Activated CD4-positive, CD25-positive, alpha-beta regulatory T cell treated with anti-CD3 and anti-CD28 coated beads, Interleukin-2, amount 50 U/mL, for 24 hours (primary cell): Measurements from ENCODE around the gene TAF1B.

Experiments
- ATAC-seq, 2 donors: fragments of 150-1000 bp; cut with Tn5 transposase; one replicate each; pipeline ENCODE4 v1.10.0; 2021; ENCODE audit warnings: mild to moderate bottlenecking in 1 of 2, moderate library complexity in 1 of 2

The TAF1B gene

GRCh38 chr2:9843229-9844035 is at the start of gene TAF1B:
TSS of gene TAF1B (plus strand) at chr2:9843474. CDS start at chr2:9843542, 68 bp downstream.
- peak; percentile 79 to 82 for ATAC-seq

GRCh38 chr2:9793918-9794717 is 49.2 kb upstream of the TAF1B start:
- ATAC-seq: no peak

DNA sequence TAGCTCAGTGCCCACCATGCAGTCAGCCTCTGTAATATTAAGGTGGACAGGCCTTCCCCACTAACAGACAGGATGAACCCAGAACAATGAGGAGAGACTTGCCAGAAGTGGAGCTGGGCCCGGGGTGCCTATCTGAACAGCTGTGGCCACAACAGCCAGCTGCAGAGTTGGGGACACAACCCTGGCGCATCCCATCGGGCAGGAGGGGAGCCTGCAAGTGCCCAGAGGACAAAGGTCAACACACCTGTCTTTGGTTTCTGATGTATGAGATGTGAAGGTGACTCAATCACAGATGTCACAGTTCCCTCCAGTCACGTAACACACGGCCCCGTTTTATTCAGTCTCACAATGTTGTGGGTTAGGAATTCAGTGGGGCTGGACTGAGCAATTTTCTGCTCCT is 48.2 kb upstream of the TAF1B start:
- ATAC-seq: no peak

- no peak for ATAC-seq
These were observed 46.9 kb upstream of the TAF1B start for GRCh38 chr2:9796056-9797010.

DNA sequence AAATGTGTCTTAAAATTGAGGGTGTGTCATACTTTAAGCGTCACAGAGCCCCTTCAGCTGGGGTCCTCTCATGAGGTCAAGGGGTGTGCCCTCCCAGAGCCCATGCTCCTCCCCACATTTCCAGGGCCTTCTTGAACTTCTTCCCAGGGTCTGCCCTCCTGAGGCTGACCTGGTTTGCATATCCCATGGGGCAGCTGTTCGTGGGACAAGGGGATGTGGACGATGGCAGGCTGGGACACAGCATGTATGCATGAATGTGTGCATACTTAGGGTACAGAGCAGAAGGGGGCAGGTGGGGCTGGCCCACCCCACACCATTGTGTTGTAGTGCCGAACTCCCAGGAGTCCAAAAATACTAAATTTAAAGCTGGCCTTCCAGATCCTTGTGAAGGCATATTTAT is 46.2 kb upstream of the TAF1B start:
- ATAC-seq: no peak

GRCh38 chr2:9797681-9798556 is 45.4 kb upstream of the TAF1B start:
- ATAC-seq: no peak

- ATAC-seq: peak; percentile 17 to 22
These were observed 44.2 kb upstream of the TAF1B start for GRCh38 chr2:9799011-9799596.

DNA sequence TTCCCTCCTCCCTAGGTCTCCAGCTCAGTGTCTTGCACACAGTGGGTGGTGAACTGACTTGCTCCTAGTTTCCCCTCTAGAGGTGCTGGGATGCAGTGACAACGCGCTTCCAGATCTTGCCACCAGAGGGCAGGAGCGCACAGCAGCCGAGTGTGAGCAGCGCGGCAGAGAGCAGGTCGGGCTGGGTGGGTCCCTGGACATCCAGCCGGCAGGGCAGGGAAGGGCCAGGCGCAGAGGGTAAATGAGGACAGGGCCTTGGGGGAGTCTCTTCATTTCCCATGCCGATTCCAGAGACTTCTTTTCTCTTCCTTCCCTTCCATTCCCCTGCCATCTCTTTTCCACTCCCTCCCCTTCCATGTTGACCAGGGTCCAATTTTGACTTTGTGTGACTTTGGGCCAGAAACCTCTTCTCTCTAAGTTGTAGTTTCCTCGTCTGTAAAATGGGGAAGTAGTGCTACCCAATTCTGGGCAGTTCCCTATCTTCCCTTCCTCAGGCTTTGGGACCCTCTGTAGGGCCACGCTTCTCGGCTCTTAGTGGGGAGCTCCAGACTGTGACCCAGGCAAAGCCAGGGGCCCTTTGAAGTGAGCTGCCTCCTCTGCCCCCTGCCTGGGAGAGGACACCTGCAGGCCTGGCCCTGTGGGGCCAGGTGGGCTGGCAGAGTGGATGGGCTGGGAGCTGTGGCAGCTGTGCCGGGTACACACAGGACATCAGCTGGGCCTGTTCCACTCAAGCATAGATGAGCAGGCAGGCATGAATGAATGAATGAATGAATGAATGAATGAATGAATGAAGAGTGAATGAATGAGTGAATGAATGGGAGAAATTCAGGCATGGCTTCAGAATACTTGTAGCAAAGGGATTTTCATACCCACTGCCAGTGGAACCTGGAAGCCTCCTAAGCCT is 43.3 kb upstream of the TAF1B start:
- peak; percentile 84 to 86 for ATAC-seq

DNA sequence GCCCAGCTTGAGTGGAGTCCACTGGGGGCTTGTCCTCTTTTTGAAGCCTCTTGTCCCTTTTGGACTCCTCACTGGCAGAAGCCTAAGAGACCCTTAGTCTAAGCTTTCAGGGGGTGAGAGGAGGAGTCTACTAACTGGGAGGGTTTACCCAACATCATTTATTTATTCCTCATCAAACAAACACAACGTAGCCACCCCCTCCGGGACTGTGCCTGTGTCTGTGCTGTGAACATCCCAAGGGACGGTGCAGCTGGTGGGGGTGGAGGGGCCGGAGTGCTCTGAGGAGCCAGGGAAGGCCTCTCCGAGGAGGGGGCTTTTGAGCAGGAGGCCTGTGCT is 42.7 kb upstream of the TAF1B start:
- no peak for ATAC-seq

- peak; percentile 54 to 64 for ATAC-seq
These were observed 42.1 kb upstream of the TAF1B start for GRCh38 chr2:9800975-9801726.

DNA sequence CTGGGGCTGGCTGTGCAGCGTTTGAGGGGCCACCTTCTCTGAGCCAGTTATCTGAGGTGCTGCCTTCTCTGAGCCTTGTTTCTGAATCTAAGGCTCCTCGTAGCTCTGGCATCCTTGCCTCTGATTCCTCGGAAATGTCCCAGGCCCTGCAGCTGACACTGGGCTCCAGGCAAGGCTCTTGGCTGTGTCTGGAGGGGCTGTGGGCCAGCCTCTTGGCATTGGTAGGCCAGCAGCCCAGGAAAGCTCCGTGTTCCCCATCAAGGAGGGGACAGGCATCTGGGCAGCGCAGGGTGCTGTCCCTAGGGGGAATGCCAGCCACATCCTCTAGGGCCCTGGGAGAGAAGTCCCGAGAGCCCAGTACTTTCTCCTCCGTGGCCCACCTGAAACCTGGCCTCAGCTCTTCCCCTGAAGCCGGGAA is 40.7 kb upstream of the TAF1B start:
- ATAC-seq: no peak

DNA sequence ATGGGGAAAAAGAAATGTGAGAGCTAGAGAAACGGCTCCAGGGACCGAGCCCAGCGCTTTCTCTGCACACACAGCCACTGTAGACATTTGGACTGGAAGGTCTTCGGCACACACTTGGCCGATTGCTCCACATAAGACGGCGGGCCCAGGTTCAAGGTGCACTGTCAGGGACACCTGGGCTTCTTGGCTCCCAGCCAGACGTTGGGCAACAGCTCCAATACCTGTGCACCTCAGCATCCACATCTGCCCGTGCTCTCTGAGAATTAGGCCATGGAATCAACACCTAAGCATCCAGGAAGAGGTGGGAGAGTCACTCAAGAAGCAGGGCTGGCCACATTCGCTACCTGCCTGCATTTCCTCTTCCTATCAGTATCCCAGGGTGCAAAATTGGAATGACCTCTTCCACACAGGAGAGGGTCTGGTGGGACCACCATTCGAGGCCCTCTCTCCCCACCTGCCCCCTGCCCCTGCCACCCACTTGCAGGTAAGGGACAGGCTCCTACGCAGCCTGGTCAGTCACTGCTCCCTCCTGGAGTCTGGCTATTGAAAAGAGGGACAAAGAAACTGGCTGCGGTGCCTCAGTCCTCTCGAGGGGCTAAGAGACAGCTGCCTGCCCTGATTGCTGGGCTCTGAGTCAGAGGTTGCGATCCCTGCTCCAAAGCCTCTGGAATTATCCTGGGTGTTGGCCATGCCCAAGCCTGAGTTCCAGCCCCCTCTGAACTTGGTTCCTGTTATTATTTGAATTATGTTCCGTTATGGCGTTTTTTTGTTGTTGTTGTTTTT is 40.1 kb upstream of the TAF1B start:
- ATAC-seq: no peak

- ATAC-seq: no peak
These were observed 37.6 kb upstream of the TAF1B start for GRCh38 chr2:9805435-9806297.

DNA sequence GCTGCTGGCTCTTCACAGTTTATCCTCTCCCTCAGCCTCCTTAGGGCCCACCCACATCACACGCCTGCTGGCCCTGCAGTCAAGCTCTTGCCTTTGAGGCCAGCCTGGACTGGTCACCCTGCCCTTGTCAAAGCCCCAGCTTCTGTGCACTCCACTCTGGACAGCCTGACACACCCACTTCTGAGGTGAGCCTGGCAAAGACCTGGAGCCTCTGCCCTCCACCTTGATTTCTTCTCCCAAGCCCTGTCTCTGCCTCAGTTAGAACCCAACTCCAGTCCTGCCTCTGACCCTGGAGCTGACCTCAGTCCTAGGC is 37.0 kb upstream of the TAF1B start:
- ATAC-seq: no peak

GRCh38 chr2:9806656-9807055 is 36.6 kb upstream of the TAF1B start:
- no peak for ATAC-seq

DNA sequence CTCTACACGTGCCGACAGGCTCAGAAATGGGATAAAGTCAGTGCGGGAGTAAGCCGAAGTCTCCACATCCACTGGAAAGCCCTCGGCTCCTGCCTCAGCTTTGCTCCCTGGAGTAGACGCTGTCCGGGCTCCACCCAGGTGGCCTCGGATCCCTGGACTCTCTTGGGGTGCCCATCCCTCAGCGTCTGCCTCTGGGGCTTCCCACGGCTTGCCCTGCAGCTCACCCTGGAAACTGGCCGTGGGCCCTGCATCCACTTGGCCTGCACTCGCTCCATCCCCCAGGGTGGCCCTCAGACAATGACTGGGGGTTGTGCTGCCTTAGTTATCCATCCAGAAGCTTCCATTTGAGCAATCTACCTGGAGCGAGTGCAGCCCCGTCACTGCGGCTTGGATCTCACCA is 36.2 kb upstream of the TAF1B start:
- ATAC-seq: no peak

- ATAC-seq: no peak
These were observed 35.5 kb upstream of the TAF1B start for GRCh38 chr2:9807555-9808305.
